ENCODE measurements around the gene TEX2. TPM values are rescaled to one million over a fixed set of nuclear protein-coding genes. Genes with fewer than 3 reads are reported as not detected.
A peak's percentile ranks its signal among the peaks of the same experiment; 100 is the strongest.

Gene TEX2
- total and polyA plus RNA-seq, 2 of the 13 experiments (the other 11 are each of a cell fraction or from before 2014, with no cell fraction given) = 21.4 to 37.7 TPM

GRCh38 chr17:64147110-64148016 is 115.7 kb downstream of the TEX2 start (continued):
- no peak for TF ChIP-seq ZNF740 (CRISPR knock-in tag; IDR thresholded peaks at IDR 0.05)
- TF ChIP-seq SRF (IDR thresholded peaks at IDR 0.05; ENCODE audit: low read depth, low read length) = no peak
- TF ChIP-seq NFYC (CRISPR knock-in tag; IDR thresholded peaks at IDR 0.05) = peak; percentile 6; the same call in 1 of the 2 replicates
- TF ChIP-seq SNAPC4 (CRISPR knock-in tag; IDR thresholded peaks at IDR 0.05) = peak; percentile 89
- no peak; the same call in 1 of the 2 replicates for TF ChIP-seq NFKBIZ (CRISPR knock-in tag; IDR thresholded peaks at IDR 0.05)
- no peak for TF ChIP-seq ZFP62 (CRISPR knock-in tag; IDR thresholded peaks at IDR 0.05)
- no peak for TF ChIP-seq REXO4 (CRISPR knock-in tag; IDR thresholded peaks at IDR 0.05; ENCODE audit: borderline replicate concordance)
- no peak; the same call in 1 of the 2 replicates for TF ChIP-seq RCOR2 (CRISPR knock-in tag; IDR thresholded peaks at IDR 0.05)
- TF ChIP-seq SMYD3 (CRISPR knock-in tag; IDR thresholded peaks at IDR 0.05) = no peak; the same call in none of the 2 replicates
- no peak; the same call in 1 of the 2 replicates for TF ChIP-seq ZNF263 (CRISPR knock-in tag; IDR thresholded peaks at IDR 0.05)
- TF ChIP-seq ZNF619 (CRISPR knock-in tag; IDR thresholded peaks at IDR 0.05) = 0 out of 2 replicates have a peak, but pooled peaks have one; percentile 57
- no peak for TF ChIP-seq ZNF543 (CRISPR knock-in tag; IDR thresholded peaks at IDR 0.05)
- no peak for TF ChIP-seq ZNF782 (CRISPR knock-in tag; IDR thresholded peaks at IDR 0.05; ENCODE audit: borderline replicate concordance)
- TF ChIP-seq ZNF550 (CRISPR knock-in tag; IDR thresholded peaks at IDR 0.05; ENCODE audit: borderline replicate concordance) = no peak
- no peak for TF ChIP-seq GZF1 (CRISPR knock-in tag; IDR thresholded peaks at IDR 0.05)
- TF ChIP-seq ZMAT3 (CRISPR knock-in tag; conservative IDR thresholded peaks at IDR 0.05) = 0 out of 2 replicates have a peak, but pooled peaks have one; percentile 31
- no peak for TF ChIP-seq TEAD3 (CRISPR knock-in tag; optimal IDR thresholded peaks at IDR 0.05; ENCODE audit: borderline replicate concordance)
- peak; percentile 14; the same call in 1 of the 2 replicates for TF ChIP-seq SMC3 (IDR thresholded peaks at IDR 0.05; ENCODE audit: low read length)
- peak; percentile 45 for TF ChIP-seq HNF4A (CRISPR knock-in tag; IDR thresholded peaks at IDR 0.05)
- TF ChIP-seq CCAR2 (optimal IDR thresholded peaks at IDR 0.05; ENCODE audit: low read depth, low read length) = peak; percentile 21
- TF ChIP-seq E2F2 (CRISPR knock-in tag; IDR thresholded peaks at IDR 0.05; ENCODE audit: borderline replicate concordance) = no peak
- TF ChIP-seq HES4 (CRISPR knock-in tag; IDR thresholded peaks at IDR 0.05; ENCODE audit: borderline replicate concordance) = no peak
- TF ChIP-seq ZNF20 (CRISPR knock-in tag; IDR thresholded peaks at IDR 0.05) = no peak
- 0 out of 4 replicates have a peak, but pooled peaks of 1 of the 2 experiments have one; percentile 2 for TF ChIP-seq NR2F1 (CRISPR knock-in tag; IDR thresholded peaks at IDR 0.05)
- TF ChIP-seq ZNF563 (CRISPR knock-in tag; IDR thresholded peaks at IDR 0.05) = no peak

Data from HepG2 (cell line).